ENCODE data around the gene SIPA1L2.

Gene SIPA1L2

GRCh38 chr1:232589812-232590743, 39.9 kb downstream of the SIPA1L2 start:
- no peak for DNase-seq

GRCh38 chr1:232589111-232589811, 40.7 kb downstream of the SIPA1L2 start:
- DNase-seq: no peak

GRCh38 chr1:232587141-232588008, 42.6 kb downstream of the SIPA1L2 start:
- DNase-seq: no peak

- DNase-seq: no peak
Measured at GRCh38 chr1:232586679-232587078, 43.3 kb downstream of the SIPA1L2 start.

- no peak for DNase-seq
Measured at GRCh38 chr1:232585486-232585885, 44.4 kb downstream of the SIPA1L2 start.

- DNase-seq: no peak
Measured at GRCh38 chr1:232581932-232582331, 48.0 kb downstream of the SIPA1L2 start.

Data from SW 1271 (cell line).